HS-27A (cell line): ENCODE data around the gene DNAH17.

Experiments used
- DNase-seq: peaks from one replicate; pipeline ENCODE4 v3.0.0-alpha.2; 2012; ENCODE audit warnings: low read depth, missing footprints

The DNAH17 gene

GRCh38 chr17:78602246-78602645 lies 25.1 kb upstream of the DNAH17 start:
- DNase-seq, result no peak

GRCh38 chr17:78601577-78602190 lies 24.5 kb upstream of the DNAH17 start:
- DNase-seq, result no peak

GRCh38 chr17:78600181-78600721 lies 23.1 kb upstream of the DNAH17 start:
- no peak for DNase-seq

- DNase-seq, result no peak
These were observed 22.2 kb upstream of the DNAH17 start for GRCh38 chr17:78599419-78599818.

GRCh38 chr17:78598013-78598471 lies 20.8 kb upstream of the DNAH17 start:
- no peak for DNase-seq

GRCh38 chr17:78596871-78597764 lies 19.9 kb upstream of the DNAH17 start:
- no peak for DNase-seq

- DNase-seq, result no peak
These were observed 18.1 kb upstream of the DNAH17 start for GRCh38 chr17:78595135-78595810.

- no peak for DNase-seq
These were observed 15.8 kb upstream of the DNAH17 start for GRCh38 chr17:78592991-78593329.

- DNase-seq, result no peak
These were observed 14.1 kb upstream of the DNAH17 start for GRCh38 chr17:78591263-78591671.

GRCh38 chr17:78589885-78590284 lies 12.7 kb upstream of the DNAH17 start:
- no peak for DNase-seq

GRCh38 chr17:78589031-78589675 lies 12.0 kb upstream of the DNAH17 start:
- no peak for DNase-seq

- DNase-seq, result no peak
These were observed 11.2 kb upstream of the DNAH17 start for GRCh38 chr17:78588258-78589030.

- no peak for DNase-seq
These were observed 7.9 kb upstream of the DNAH17 start for GRCh38 chr17:78585006-78585630.

- no peak for DNase-seq
These were observed 5.9 kb upstream of the DNAH17 start for GRCh38 chr17:78583091-78583490.

GRCh38 chr17:78581304-78581703 lies 4.1 kb upstream of the DNAH17 start:
- no peak for DNase-seq

GRCh38 chr17:78580277-78580804 lies 3.1 kb upstream of the DNAH17 start:
- no peak for DNase-seq

GRCh38 chr17:78576389-78577112 lies 645 bp downstream of the DNAH17 start:
- DNase-seq, result no peak

- DNase-seq, result no peak
These were observed 1.3 kb downstream of the DNAH17 start for GRCh38 chr17:78575899-78576298.

- no peak for DNase-seq
These were observed 1.9 kb downstream of the DNAH17 start for GRCh38 chr17:78575340-78575739.

- DNase-seq, result no peak
These were observed 3.2 kb downstream of the DNAH17 start for GRCh38 chr17:78573955-78574354.
